ENCODE results near the gene TRIO. TPM values are rescaled to one million over a fixed set of nuclear protein-coding genes. Genes with fewer than 3 reads are reported as not detected.
A peak's percentile ranks its signal among the peaks of the same experiment; 100 is the strongest.

TRIO gene
- polyA plus RNA-seq, 1 of the 3 experiments (the other 2 are of a cell fraction) = 229 TPM

GRCh38 chr5:14147210-14147609 lies 4.1 kb downstream of the TRIO start:
- Histone ChIP-seq H3K9me2 (no peaks in the 10 kb centered on the region), H3K4me2 (peak overlapping the region; percentile 90), H3K4me1 (ENCODE audit: control insufficient read depth in 1 of 2, insufficient read depth in 2 of 2, low read depth in 1 of 2, low read length in 1 of 2) (peaks cover 46 to 54% of the 10 kb centered on the region in 2 experiments), H3K79me2 (ENCODE audit: insufficient read depth) (peaks cover 92% of the 10 kb centered on the region), H3K4me3 (ENCODE audit: low read depth in 2 of 2, low read length in 1 of 2) (peak overlapping the region in 1 of 2 experiments; percentile 94; a peak in 2 of 4 replicates), H3K27ac (ENCODE audit: low read depth in 2 of 2, low read length in 1 of 2) (0 out of 4 replicates have a peak overlapping the region, but pooled peaks of 1 of the 2 experiments have one; percentile 87), H3F3A (replicated peaks; ENCODE audit: insufficient read depth) (peaks cover 24% of the 10 kb centered on the region), H2AFZ (ENCODE audit: low read depth) (no peak overlapping the region), H3K9me3 (no peaks in the 10 kb centered on the region), H3K9ac (peak overlapping the region; percentile 99; the same call in 1 of the 2 replicates), H4K20me1 (ENCODE audit: insufficient read depth) (peaks cover 78% of the 10 kb centered on the region), H3K36me3 (replicated peaks in 1 of 2; ENCODE audit: control insufficient read depth in 1 of 2, insufficient read depth in 2 of 2, low read length in 1 of 2) (peaks cover 0 to 3% of the 10 kb centered on the region in 2 experiments), H3K27me3 (ENCODE audit: insufficient read depth) (no peaks in the 10 kb centered on the region)
- TF ChIP-seq MXI1 (IDR thresholded peaks at IDR 0.05; ENCODE audit: low read depth, low read length) (no peak), FOSL2 (IDR thresholded peaks at IDR 0.05; ENCODE audit: borderline replicate concordance, low read depth) (no peak), GATA2 (CRISPR knock-in tag; IDR thresholded peaks at IDR 0.05) (no peak), USF2 (IDR thresholded peaks at IDR 0.05; ENCODE audit: borderline replicate concordance, low read depth, low read length) (no peak), TAF1 (IDR thresholded peaks at IDR 0.05; ENCODE audit: borderline replicate concordance, low read depth, low read length) (no peak), SMC3 (IDR thresholded peaks at IDR 0.05; ENCODE audit: low read depth, low read length) (no peak), EP300 (IDR thresholded peaks at IDR 0.05; ENCODE audit: borderline replicate concordance in 1 of 2, low read depth in 1 of 2, low read length in 1 of 2) (no peak), CHD2 (IDR thresholded peaks at IDR 0.05; ENCODE audit: low read length, partially characterized antibody) (no peak), RCOR1 (IDR thresholded peaks at IDR 0.05; ENCODE audit: low read length) (no peak), ELF1 (IDR thresholded peaks at IDR 0.05) (no peak), TCF12 (IDR thresholded peaks at IDR 0.05) (no peak), FOXM1 (IDR thresholded peaks at IDR 0.05; ENCODE audit: low read depth) (no peak), RAD21 (IDR thresholded peaks at IDR 0.05; ENCODE audit: low read length) (no peak)
- TF ChIP-seq, protein P1, sequence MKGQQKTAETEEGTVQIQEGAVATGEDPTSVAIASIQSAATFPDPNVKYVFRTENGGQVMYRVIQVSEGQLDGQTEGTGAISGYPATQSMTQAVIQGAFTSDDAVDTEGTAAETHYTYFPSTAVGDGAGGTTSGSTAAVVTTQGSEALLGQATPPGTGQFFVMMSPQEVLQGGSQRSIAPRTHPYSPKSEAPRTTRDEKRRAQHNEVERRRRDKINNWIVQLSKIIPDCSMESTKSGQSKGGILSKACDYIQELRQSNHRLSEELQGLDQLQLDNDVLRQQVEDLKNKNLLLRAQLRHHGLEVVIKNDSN (IDR thresholded peaks at IDR 0.05; ENCODE audit: borderline replicate concordance, low read depth) = no peak
- TF ChIP-seq, protein P2, sequence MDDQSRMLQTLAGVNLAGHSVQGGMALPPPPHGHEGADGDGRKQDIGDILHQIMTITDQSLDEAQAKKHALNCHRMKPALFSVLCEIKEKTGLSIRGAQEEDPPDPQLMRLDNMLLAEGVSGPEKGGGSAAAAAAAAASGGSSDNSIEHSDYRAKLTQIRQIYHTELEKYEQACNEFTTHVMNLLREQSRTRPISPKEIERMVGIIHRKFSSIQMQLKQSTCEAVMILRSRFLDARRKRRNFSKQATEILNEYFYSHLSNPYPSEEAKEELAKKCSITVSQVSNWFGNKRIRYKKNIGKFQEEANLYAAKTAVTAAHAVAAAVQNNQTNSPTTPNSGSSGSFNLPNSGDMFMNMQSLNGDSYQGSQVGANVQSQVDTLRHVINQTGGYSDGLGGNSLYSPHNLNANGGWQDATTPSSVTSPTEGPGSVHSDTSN (IDR thresholded peaks at IDR 0.05) = no peak
- ChIA-PET POLR2A (no interaction called here), CTCF (interaction anchor here (0.9 to 2.3 kb wide), 5 partner anchors 9 to 123 kb away, joined by 3 to 6 read pairs (median 4); no protein-coding TSS in a partner anchor)
- no peak for DNase-seq
- WGBS (ENCODE audit: low lambda C conversion rate) = 87% methylated on average over 8 of the region's 8 CpGs

GRCh38 chr5:14148483-14148882 lies 5.3 kb downstream of the TRIO start:
- Histone ChIP-seq H3K4me3 (ENCODE audit: low read depth in 2 of 2, low read length in 1 of 2) (peak overlapping the region in 1 of 2 experiments; percentile 5; a peak in 1 of 4 replicates), H3K36me3 (replicated peaks in 1 of 2; ENCODE audit: control insufficient read depth in 1 of 2, insufficient read depth in 2 of 2, low read length in 1 of 2) (peaks cover 0 to 3% of the 10 kb centered on the region in 2 experiments), H3K9me2 (no peaks in the 10 kb centered on the region), H3F3A (replicated peaks; ENCODE audit: insufficient read depth) (peaks cover 32% of the 10 kb centered on the region), H3K27me3 (ENCODE audit: insufficient read depth) (no peaks in the 10 kb centered on the region), H3K4me1 (ENCODE audit: control insufficient read depth in 1 of 2, insufficient read depth in 2 of 2, low read depth in 1 of 2, low read length in 1 of 2) (peaks cover 51 to 66% of the 10 kb centered on the region in 2 experiments), H3K27ac (ENCODE audit: low read depth in 2 of 2, low read length in 1 of 2) (no peak overlapping the region), H3K79me2 (ENCODE audit: insufficient read depth) (peaks cover 98% of the 10 kb centered on the region), H4K20me1 (ENCODE audit: insufficient read depth) (peaks cover 91% of the 10 kb centered on the region), H2AFZ (ENCODE audit: low read depth) (no peak overlapping the region), H3K9ac (no peak overlapping the region; the same call in 1 of the 2 replicates), H3K9me3 (no peaks in the 10 kb centered on the region), H3K4me2 (peak overlapping the region; percentile 90)
- no peak for DNase-seq
- ChIA-PET POLR2A (no interaction called here), CTCF (interaction anchor here (1.4 to 2.5 kb wide), 4 partner anchors 96 to 122 kb away, joined by 5 to 7 read pairs (median 6); no protein-coding TSS in a partner anchor)
- WGBS (ENCODE audit: low lambda C conversion rate) = 91% methylated on average over 5 of the region's 5 CpGs
- no peak for TF ChIP-seq NFIC (IDR thresholded peaks at IDR 0.05; ENCODE audit: borderline replicate concordance)
- no peak for TF ChIP-seq SMC3 (IDR thresholded peaks at IDR 0.05; ENCODE audit: low read depth, low read length)
- TF ChIP-seq RFX5 (IDR thresholded peaks at IDR 0.05; ENCODE audit: low read length) = no peak
- no peak for TF ChIP-seq TCF12 (IDR thresholded peaks at IDR 0.05)
- no peak for TF ChIP-seq IRF3 (IDR thresholded peaks at IDR 0.05; ENCODE audit: low read depth, low read length)
- TF ChIP-seq JUND (IDR thresholded peaks at IDR 0.05) = no peak
- no peak for TF ChIP-seq CHD2 (IDR thresholded peaks at IDR 0.05; ENCODE audit: low read length, partially characterized antibody)
- TF ChIP-seq, protein P1 (IDR thresholded peaks at IDR 0.05; ENCODE audit: borderline replicate concordance, low read depth) = no peak
- TF ChIP-seq FOSL2 (IDR thresholded peaks at IDR 0.05; ENCODE audit: borderline replicate concordance, low read depth) = no peak
- no peak for TF ChIP-seq FOXM1 (IDR thresholded peaks at IDR 0.05; ENCODE audit: low read depth)
- no peak for TF ChIP-seq MAX (IDR thresholded peaks at IDR 0.05; ENCODE audit: low read depth)
